Measurements from ENCODE around the gene FBXO46. TPM values are rescaled to one million over a fixed set of nuclear protein-coding genes. Genes with fewer than 3 reads are reported as not detected.

FBXO46 gene
- total and polyA plus RNA-seq, 2 of the 13 experiments (the other 11 are each of a cell fraction or from before 2014, with no cell fraction given), result 6.2 to 6.4 TPM

- TF ChIP-seq HOXD1 (CRISPR knock-in tag; IDR thresholded peaks at IDR 0.05) (peak; percentile 0; the same call in 1 of the 2 replicates), GTF3A (CRISPR knock-in tag; conservative IDR thresholded peaks at IDR 0.05) (peak; percentile 76; the same call in 1 of the 2 replicates), FOXP1 (IDR thresholded peaks at IDR 0.05) (no peak), FOXP1 (CRISPR knock-in tag; IDR thresholded peaks at IDR 0.05) (no peak; the same call in 1 of the 2 replicates), MAZ (IDR thresholded peaks at IDR 0.05; ENCODE audit: borderline replicate concordance, low read depth, low read length) (peak; percentile 87; the same call in 1 of the 2 replicates), MAZ (CRISPR knock-in tag; IDR thresholded peaks at IDR 0.05; ENCODE audit: low read depth) (no peak), ZNF761 (CRISPR knock-in tag; conservative IDR thresholded peaks at IDR 0.05) (peak; percentile 81; the same call in 1 of the 2 replicates), HOXA7 (CRISPR knock-in tag; IDR thresholded peaks at IDR 0.05) (no peak), KAT8 (CRISPR knock-in tag; IDR thresholded peaks at IDR 0.05) (peak; percentile 85), TFDP1 (CRISPR knock-in tag; IDR thresholded peaks at IDR 0.05; ENCODE audit: borderline replicate concordance) (peak; percentile 81), ZGPAT (CRISPR knock-in tag; IDR thresholded peaks at IDR 0.05) (0 out of 2 replicates have a peak, but pooled peaks have one; percentile 59), MTA1 (CRISPR knock-in tag; IDR thresholded peaks at IDR 0.05; ENCODE audit: borderline replicate concordance) (peak; percentile 58; the same call in 1 of the 2 replicates), CREM (IDR thresholded peaks at IDR 0.05) (peak; percentile 97), CREM (CRISPR knock-in tag; IDR thresholded peaks at IDR 0.05) (no peak), RBFOX2 (IDR thresholded peaks at IDR 0.05; ENCODE audit: low read depth, low read length) (peak; percentile 80), FOXK1 (CRISPR knock-in tag; IDR thresholded peaks at IDR 0.05; ENCODE audit: borderline replicate concordance, low read depth) (peak; percentile 68; the same call in 1 of the 2 replicates), SP2 (CRISPR knock-in tag; IDR thresholded peaks at IDR 0.05) (0 out of 2 replicates have a peak, but pooled peaks have one; percentile 47), MIXL1 (CRISPR knock-in tag; IDR thresholded peaks at IDR 0.05) (peak; percentile 92), TAF15 (IDR thresholded peaks at IDR 0.05; ENCODE audit: low read depth, low read length, poor library complexity, severe bottlenecking) (no peak), TCF12 (IDR thresholded peaks at IDR 0.05) (no peak), TCF12 (CRISPR knock-in tag; IDR thresholded peaks at IDR 0.05) (no peak), ZNF124 (CRISPR knock-in tag; IDR thresholded peaks at IDR 0.05) (peak; percentile 32; the same call in 1 of the 2 replicates), ARID4A (CRISPR knock-in tag; IDR thresholded peaks at IDR 0.05; ENCODE audit: borderline replicate concordance) (peak; percentile 91; the same call in 1 of the 2 replicates), ZNF598 (CRISPR knock-in tag; IDR thresholded peaks at IDR 0.05; ENCODE audit: borderline replicate concordance) (0 out of 2 replicates have a peak, but pooled peaks have one; percentile 7)
Measured at GRCh38 chr19:45730368-45731288, at the start of gene FBXO46 (continued).
